NCI-H1417 (cell line): ENCODE results near the gene TTBK1.

ENCODE experiments used
- DNase-seq, 3 experiments: peaks; one replicate each; lab custom pipeline; 2025; lab: John Stamatoyannopoulos, UW

The TTBK1 gene

DNA sequence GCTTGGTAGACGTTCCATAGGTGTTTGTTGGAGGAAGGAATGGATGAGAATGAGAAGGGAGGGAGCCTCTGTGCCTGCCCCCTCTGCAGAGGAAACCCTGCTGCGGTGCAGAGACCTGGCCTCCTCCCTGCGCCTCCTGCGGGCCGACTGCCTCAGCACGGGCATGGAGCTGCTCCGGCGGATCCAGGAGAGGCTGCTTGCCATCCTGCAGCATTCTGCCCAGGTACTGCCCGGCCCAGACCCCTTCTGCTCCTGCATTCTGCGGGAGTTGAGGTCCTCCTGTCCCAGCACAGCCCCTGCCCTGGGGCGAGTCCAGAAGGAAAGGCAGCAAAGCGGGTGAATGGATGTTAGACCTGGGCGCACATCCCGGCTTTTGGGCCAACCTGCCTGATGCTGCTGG, 20.1 kb upstream of the TTBK1 start:
- DNase-seq = no peak

DNA sequence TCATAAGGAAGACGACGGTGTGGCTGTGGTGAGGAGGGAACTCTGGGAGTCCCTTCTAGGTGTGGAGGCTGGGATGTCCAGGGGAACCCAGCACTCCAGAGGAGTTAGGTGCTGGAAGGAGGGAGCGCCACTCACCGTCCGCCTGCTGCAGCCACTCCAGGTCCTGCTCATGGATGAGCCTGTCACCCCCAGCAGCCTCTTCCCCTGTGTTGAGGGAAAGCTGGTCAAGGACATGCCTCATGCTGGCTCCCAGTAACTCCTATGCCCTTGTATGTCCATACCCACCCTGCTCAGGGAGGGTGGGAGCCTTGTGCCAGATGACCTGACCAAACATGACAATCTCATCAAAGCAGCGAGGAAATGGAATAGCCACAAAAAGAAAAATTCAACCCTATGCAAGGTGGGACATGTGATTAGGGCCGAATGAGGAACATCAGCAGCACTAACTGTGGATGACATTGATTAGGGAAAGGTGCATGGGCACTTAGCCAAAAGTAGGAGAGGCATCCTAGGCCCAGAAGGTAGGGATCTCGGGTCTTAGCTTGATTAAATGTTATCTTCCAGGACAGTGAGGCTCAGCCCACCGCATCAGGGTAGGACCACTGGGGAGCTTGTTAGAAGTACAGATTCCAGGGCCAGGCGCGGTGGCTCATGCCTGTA, 17.0 kb upstream of the TTBK1 start:
- DNase-seq = no peak

DNA sequence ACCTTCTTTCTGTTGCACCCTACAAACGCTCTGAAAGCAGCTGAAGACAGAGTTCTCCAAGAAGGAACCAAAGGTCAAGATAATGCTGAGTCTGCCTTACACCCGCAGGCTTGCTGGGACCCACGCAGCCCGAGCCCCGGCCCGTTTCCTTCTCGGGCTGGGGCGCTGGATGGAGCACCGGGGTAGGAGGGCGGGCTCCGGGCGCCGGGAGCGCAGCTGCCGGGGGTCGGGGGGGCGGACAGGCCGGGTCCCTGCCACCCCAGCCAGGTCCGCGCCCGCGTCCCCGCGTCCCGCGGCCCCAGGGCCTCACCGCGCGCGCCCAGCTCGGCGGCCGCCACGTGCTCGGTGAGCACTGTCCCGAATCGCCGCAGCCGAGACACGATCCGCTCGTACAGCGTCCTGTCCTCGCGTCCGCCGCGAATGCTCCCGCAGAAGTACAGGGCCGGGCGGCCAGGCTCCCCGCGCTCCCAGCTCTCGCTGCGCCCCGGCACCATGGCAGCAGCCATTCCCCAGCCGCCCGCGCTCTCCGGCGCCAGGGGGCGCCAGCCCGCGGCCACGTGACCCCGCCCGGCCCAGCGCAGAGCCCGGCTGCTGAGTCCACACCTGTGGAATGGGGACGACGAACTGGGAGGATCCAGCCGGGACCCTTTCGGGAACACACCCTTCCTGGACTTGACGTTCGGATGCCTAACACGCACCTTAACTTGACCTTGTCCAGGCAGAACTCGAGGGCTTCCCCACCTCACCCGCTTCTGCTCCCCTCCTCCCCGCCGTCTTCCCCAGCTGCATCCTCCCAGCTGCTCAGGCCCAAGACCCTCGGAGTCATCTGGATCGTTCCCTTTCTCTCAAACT, 14.1 kb upstream of the TTBK1 start, which contains the start of gene DNPH1:
Gene DNPH1, minus strand, starts transcription at position 531 of the 852 bp plus-strand sequence. Its CDS starts 25 bp downstream, at position 506.
- DNase-seq = peak; percentile 75 to 82 (median 80)

DNA sequence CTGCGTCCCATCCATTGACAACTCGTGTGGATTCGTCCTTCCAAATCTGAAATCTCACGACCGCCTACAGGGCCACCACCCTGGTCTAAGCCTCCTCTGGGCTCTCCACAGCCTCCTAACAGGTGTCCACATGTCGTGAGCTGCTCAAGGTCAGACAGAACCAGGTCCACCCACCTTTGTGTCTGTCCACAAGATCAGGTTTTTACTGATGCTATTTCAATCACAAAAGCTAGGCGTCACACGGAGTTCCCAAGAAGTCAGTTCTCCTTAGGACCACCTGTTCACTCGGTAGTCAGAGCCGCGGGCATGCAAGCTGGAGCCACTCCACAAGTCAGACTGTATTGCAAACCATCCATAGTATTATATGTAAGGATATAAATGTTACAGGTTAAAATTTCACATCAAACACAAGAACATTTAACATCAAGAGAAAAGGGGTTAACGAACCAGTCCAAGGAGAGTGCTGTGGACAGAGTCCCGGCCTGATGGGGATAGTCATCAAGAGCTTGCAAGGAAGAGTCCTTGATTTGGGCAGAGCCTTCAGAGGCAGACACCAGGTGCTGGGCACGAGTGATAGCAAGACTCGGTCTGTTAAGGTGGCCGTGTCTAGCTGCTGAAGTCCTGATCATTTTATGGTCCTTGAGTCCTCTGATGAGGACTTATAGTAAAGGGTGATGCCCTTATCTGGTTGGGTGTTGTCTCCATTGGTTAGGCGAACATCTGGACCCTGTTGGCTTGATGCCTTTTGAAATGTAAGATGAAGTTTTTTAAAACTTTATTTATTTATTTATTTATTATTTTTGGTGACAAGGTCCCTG, 13.3 kb upstream of the TTBK1 start:
- no peak for DNase-seq

DNA sequence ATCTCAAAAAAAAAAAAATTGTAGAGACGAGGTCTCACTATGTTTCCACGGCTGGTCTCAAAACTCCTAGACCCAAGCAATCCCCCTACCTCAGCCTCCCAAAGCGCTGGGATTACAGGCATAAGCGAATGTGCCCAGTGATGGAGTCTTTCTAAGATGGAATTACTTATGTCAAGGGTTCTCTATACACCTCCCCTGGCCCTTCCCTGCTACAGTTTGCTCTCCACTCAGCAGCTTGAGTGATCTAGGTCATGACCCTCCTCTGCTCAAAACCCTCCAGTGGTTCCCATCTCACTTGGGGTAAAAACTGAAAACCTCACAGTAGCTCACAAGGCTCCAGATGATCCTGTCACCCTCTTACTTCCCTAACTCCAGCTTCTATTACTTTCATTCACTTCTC, 12.2 kb upstream of the TTBK1 start:
- no peak for DNase-seq

DNA sequence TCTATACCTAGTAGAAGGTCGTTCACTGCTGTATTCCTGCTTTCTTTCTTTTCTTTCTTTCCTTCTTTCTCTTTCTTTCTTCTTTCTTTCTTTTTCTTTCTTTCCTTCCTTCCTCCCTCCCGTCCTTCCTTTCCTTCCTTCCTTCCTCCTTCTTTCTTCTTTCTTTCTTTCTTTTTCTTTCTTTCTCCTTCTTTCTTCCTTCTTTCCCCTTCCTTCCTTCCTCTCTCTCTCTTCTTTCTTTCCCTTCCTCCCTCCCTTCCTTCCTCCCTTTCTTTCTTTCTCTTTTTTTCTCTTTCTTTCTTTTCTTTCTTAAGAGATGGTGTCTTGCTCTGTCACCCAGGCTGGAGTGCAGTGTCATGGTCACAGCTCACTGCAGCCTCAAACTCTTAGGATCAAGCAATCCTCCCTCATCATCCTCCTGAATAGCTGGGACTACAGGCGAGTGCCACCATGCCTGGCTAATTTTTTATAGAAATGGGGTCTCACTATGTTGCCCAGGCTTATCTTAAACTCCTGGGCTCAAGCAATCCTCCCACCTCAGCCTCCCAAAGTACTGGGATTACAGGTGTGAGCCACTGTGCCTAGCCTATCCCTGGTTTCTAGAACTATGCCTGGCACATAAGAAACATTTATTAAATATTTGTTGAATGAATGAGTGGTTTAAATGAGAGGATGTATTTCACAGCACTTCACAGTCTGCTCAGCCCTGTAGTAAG, 11.4 kb upstream of the TTBK1 start:
- no peak for DNase-seq

DNA sequence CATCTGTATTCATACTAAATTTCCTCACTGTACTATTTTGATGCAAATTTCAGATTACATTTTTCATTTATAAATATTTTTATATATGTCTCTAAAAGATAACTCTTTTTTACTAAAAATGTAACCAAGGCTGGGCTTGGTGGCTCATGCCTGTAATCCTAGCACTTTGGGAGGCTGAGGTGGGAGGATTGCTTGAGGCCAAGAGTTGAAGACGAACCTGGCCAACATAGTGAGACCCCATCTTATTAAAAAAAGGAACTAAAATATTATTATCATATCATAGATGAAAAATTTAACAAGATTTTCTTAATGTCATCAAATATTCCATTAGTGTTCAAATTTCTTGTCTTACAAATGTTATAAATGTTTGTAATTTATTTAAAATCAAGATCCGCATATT, 7.4 kb upstream of the TTBK1 start:
- DNase-seq = no peak

DNA sequence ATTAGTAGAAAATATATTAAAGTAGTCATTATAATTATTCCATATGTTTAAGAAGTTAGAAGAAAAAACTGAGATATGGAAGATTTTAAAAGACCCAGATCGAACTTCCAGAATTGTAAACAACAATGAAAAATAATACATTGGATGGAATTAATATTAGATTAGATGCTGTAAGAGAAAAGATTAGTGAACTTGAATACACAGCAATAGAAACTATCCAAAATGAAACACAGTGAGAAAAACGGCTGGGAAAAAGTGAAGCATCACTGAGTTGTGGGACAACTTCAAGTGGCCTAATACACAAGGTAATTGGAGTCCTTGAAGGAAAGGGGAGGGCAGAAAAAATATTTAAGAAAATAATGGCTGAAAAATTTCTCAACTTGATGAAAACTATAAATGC, 4.2 kb upstream of the TTBK1 start:
- no peak for DNase-seq

DNA sequence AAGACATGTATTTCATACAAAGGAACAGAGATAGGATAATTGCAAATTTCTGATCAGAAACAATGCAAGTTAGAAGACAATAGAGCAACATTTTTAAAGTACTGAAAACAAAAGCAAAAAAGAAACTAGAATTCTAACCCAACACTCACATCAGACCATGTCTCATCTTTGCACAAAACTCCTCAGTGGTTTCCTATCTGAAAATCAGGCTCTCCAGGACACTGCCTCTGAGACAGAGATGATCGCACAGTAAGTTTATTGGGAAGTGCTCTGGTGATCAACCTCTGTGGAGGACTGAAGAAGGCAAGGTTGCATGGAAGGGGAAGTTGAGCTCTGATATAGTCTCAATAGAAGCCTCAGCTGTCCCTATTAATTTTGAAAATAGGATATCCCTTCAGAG, 2.3 kb upstream of the TTBK1 start:
- DNase-seq = no peak

DNA sequence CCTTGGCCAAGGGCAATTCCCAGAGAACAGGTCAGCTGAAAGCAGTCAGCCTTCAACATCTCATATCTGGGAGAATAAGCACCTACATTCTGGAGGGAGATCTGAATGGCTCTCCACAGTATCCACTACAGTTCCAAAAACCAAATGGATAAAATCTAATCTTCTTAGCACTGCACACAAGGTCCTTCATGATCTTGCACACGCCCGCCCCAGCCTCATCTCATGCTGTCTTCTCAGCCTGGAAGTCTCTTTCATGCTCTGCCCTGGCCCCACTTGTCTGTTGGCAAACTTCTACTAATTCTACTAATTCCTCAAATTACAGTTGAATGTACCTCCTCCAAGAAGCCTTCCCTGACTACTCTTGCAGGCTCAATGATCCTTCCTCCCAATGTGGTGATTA, 1.8 kb upstream of the TTBK1 start:
- no peak for DNase-seq

DNA sequence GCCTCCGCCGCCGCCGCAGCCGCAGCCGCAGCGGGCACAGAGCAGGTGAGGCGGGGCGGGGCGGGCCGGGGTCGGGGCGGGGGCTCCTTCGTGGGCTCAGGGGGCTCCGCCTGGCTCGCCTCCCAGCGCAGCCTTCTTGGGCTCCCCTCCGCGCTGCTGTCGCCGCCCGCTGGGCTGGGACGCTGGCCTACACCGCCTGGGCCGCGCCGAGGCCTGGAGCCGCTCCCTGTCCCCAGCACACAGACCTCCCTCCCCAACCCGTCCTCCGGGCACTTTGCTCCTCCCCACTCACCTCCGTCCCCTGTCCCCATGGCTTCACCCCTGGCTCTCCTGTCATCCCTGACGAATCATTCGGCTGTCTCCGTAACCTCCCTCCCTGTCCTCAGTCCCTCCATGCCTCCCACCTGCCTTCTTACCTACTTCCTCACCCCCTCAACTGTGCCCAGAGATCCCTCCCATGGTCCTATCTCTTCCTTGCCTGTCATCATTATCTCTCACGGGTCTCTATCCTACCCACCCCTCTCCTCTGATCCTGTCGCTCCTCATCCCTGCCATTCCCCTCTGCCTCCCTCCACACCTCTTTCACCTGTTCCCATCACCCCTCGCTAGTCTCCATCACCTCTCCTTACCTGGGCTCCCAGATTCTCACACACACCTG, 512 bp downstream of the TTBK1 start:
- peak in 2 of 3 experiments; percentile 44 to 52 for DNase-seq

DNA sequence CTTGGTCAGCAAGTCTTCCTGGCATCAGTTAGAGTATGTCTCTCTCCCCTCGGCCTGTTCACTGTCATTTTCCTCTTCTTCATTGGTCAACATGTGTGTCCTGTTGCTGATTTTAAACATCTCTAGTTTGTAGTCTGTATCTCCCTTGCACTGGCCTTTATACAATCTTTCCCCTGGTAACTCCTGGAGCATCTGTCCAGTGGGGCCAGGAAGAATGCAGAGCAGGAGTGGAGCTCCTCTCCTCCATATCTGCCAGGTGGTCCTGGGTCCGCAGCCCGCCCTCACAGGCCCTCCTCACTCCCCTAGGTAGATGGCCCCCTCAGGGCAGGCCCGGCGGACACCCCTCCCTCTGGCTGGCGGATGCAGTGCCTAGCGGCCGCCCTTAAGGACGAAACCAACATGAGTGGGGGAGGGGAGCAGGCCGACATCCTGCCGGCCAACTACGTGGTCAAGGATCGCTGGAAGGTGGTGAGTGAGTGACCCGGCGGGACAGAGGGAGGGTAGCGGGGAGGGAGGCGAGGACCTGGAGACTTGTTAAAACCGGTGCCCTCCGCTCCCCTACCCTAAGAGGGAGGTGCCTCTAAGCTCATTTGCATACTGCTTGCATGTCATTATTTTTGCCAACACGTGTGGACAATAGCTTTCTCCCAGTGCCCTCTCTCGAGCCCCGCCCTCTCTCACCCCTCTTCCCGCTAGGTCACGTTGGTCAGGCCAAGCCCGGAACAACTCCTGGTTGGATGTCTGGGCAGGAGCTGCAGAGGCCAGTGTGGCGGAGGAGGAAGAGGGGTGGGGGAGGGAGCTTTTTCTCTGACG, 3.2 kb downstream of the TTBK1 start:
- peak; percentile 47 to 84 (median 48) for DNase-seq

DNA sequence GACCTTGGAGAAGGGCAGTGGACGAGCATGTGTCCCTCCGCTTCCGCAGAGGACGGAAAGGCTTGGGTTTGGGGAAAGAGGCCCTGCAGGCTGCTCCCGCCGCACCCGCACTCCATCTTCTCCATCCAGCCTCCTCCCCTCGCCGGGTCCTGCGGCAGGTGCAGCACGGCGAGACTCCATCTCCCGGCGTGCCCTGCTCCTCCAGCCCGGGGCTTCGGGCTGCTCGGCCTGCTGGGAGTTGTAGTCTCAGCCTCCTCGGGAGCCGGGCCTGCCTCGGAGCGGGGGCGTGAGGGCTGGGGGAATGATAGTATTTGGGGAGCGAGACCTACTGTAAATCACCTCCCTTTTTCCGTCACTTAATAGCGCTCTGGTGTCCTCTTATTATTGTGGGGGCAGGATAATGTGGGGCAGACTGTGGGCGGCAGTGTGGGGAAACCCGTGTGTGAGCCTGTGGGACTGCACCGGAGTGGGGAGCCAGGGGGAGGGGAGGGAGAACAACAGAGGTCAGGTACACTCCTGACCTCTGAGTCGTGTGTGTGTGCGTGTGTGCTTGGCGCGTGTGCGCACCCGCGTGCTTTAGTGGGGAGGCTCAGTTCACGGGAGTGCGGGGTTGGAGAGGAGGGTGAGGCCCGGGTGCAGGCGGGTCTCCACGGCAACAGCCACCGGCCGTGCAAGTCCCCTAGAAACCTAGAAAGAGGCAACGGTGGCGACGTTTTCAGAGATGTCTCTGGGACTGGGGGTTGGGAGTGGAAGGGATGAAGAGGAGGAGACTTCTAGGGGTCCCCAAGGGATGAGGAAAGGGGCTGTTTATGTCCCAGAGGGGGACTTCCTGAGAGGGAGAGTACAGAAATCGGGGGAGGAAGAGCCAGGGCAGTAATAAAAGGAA, 4.1 kb downstream of the TTBK1 start:
- peak; percentile 72 to 84 (median 80) for DNase-seq

DNA sequence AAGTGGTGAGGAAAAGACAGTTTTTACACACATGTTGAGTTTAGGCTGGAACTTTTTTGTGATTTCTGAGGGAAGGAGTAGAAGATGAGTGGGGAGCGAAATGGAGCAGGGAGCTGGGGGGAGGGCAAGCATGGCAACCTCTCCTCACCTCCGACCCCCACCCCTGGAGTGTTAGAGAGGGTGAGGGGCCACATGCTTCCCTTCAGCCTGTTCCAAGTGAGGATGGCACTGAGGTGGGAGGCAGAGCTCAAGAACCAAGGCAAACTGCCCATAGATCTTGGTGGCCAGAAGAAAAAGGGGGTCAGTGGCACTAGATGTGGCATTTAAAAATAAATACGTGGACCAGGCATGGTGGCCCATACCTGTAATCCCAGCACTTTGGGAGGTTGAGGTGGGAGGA, 4.8 kb downstream of the TTBK1 start:
- no peak for DNase-seq

DNA sequence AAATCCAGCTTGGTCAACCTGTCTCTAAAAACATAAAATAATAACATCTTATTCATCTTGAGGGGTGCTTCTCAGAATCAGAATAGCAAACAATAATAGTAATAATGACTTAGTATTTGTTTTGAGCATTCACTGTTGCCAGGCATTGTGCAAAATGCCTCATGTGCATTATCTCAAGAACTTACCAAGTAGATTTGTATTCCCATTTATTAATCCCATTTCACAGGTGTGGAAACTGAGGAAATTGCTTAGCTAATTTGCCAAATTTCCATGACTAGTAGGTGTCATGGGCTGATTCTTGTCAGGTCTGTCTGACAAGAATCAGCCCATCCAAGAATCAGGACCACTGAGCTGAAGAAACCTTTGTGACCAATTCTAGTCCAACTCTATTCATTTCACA, 5.5 kb downstream of the TTBK1 start:
- DNase-seq = no peak

DNA sequence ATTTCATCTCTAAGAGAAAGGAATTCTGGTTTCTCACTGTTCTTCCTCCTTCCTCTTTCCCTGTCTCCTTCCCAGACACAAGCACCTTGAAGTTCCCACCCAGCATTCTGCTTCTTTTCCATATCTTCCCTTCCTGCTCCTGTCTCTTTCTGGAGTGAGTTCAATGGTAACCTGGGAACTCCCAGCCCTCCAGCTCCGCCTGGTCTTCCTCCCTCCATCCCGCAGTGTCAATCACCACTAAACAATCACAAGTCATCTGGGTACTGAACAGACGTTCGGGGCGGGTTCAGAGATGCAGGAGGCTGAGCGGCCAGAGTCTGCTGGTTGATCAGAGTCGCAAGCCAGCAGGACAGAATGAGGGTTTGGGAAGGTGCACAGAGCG, 7.7 kb downstream of the TTBK1 start:
- DNase-seq = no peak

DNA sequence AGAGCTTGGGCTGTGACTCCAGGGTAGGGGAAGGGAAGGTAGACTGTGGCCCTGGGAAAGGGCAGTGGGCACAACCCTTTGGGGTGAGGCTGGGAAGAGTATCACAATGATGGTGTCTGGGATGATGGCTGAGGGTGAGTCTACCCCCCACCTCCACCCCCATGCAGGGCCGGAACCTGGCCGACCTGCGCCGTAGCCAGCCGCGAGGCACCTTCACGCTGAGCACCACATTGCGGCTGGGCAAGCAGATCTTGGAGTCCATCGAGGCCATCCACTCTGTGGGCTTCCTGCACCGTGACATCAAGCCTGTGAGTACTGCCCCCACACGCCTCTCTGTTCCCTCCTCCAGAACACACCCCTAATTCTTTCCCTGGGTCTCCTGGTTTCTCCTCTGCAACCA, 10.1 kb downstream of the TTBK1 start:
- no peak for DNase-seq

DNA sequence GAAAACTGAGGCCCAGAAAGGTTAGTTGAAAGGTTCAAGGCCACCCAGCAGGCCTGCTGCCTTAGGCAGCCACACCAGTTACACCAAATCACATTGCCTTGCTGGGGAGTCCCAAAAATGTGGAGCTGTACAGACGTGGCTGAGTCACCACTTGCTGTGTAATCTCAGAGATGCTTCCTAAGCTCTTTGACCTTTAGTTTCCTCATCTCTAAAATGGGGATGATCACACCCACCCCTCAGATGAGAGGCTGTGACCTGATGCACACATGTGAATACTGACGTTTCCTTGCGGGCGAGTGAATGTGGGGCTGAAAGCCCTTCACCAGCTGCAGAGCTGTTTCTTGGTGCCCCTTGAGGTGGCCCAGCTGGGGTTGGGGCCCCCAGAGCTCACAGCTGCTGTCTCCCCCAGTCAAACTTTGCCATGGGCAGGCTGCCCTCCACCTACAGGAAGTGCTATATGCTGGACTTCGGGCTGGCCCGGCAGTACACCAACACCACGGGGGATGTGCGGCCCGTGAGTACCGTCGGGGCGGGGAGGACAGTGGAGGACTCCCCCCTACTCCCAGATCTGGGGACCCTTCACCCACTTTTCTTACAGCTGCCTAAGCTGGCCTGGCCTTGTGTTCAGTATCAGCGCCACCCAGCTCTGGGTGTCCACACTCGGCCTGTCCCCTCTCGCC, 11.0 kb downstream of the TTBK1 start:
- no peak for DNase-seq

DNA sequence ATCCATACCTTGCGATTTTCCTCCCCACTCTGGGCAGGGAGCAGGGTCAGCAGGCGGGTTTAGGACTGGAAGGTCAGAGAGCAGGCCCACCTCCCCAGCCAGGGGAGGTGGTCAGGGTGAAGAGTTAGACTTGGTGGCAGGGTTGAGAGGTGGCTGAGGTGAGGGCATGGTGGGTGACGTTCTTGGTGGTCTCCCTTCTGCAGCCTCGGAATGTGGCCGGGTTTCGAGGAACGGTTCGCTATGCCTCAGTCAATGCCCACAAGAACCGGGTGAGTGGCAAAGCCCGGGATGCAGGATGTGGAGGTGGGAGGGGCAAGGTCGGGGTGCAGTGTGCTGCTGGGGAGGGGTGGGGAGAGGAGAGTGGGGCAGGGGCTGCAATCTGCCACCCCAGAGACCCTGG, 11.6 kb downstream of the TTBK1 start:
- DNase-seq = no peak
